Neural progenitor cell (in vitro differentiated cells): Measurements from ENCODE around the gene FAM110A. TPM values are rescaled to one million over a fixed set of nuclear protein-coding genes. Genes with fewer than 3 reads are reported as not detected.
A peak's percentile ranks its signal among the peaks of the same experiment; 100 is the strongest.

Experiments used
- DNase-seq: peaks from one replicate; pipeline ENCODE4 v3.0.0-alpha.2; 2016; ENCODE audit warnings: low spot score
- H2AFZ ChIP-seq: fragments of 200-600 bp; sonication (generic); replicated peaks from 2 replicates; pipeline ENCODE4 v1.6.1; 2016; ENCODE audit warnings: antibody characterized with exemption
- H3F3A ChIP-seq: fragments of 200-600 bp; sonication (generic); 2 replicates; pipeline ENCODE4 v1.6.1; 2016; ENCODE audit warnings: antibody characterized with exemption, low read depth
- H3K27ac ChIP-seq: fragments of 200-600 bp; sonication (generic); 2 replicates; pipeline ENCODE4 v1.5.1; 2016; ENCODE audit warnings: mild to moderate bottlenecking
- H3K27me3 ChIP-seq: fragments of 200-600 bp; sonication (generic); 2 replicates; pipeline ENCODE4 v1.6.1; 2016; ENCODE audit warnings: mild to moderate bottlenecking, moderate library complexity
- H3K36me3 ChIP-seq: fragments of 200-600 bp; sonication (generic); 2 replicates; pipeline ENCODE4 v1.5.1; 2016
- H3K4me1 ChIP-seq: fragments of 200-600 bp; sonication (generic); 2 replicates; pipeline ENCODE4 v1.6.1; 2016; ENCODE audit warnings: mixed run types
- H3K4me2 ChIP-seq: fragments of 200-600 bp; sonication (generic); 2 replicates; pipeline ENCODE4 v1.6.1; 2016
- H3K4me3 ChIP-seq: fragments of 200-600 bp; sonication (generic); 2 replicates; pipeline ENCODE4 v1.5.1; 2016
- H3K79me2 ChIP-seq: fragments of 200-600 bp; sonication (generic); 2 replicates; pipeline ENCODE4 v1.6.1; 2016; ENCODE audit warnings: low read depth
- H3K9ac ChIP-seq: fragments of 200-600 bp; sonication (generic); 2 replicates; pipeline ENCODE4 v1.6.1; 2016
- H3K9me3 ChIP-seq: fragments of 200-600 bp; sonication (generic); 2 replicates; pipeline ENCODE4 v1.5.1; 2016; ENCODE audit warnings: low read depth
- H4K20me1 ChIP-seq: fragments of 200-600 bp; sonication (generic); 2 replicates; pipeline ENCODE4 v1.6.1; 2016; ENCODE audit warnings: low read depth
- H3K27ac Mint-ChIP-seq: 3 replicates; pipeline ENCODE4 v1.8.0; 2021; ENCODE audit warnings: mixed read lengths
- H3K27me3 Mint-ChIP-seq: 2 replicates; pipeline ENCODE4 v1.8.0; 2022; ENCODE audit warnings: low read depth, mild to moderate bottlenecking, inconsistent platforms, moderate library complexity, mixed read lengths; ENCODE audit not compliant: insufficient read depth
- H3K36me3 Mint-ChIP-seq: 3 replicates; pipeline ENCODE4 v1.8.0; 2021; ENCODE audit warnings: mixed read lengths
- H3K4me1 Mint-ChIP-seq: 3 replicates; pipeline ENCODE4 v1.8.0; 2021; ENCODE audit warnings: mixed read lengths
- H3K4me3 Mint-ChIP-seq: 3 replicates; pipeline ENCODE4 v1.8.0; 2021; ENCODE audit warnings: mild to moderate bottlenecking, moderate library complexity, mixed read lengths
- H3K9me3 Mint-ChIP-seq: 3 replicates; pipeline ENCODE4 v1.8.0; 2020; ENCODE audit warnings: mixed read lengths
- CTCF ChIP-seq: fragments of 200-600 bp; sonication (generic); IDR thresholded peaks from 2 replicates; pipeline ENCODE4 v1.5.1; 2017; ENCODE audit warnings: antibody characterized with exemption, mild to moderate bottlenecking
- EZH2 ChIP-seq: fragments of 200-600 bp; sonication (generic); IDR thresholded peaks from 2 replicates; pipeline ENCODE4 v1.6.1; 2017; ENCODE audit warnings: antibody characterized with exemption, mild to moderate bottlenecking, moderate library complexity
- EZH2phosphoT487 ChIP-seq: fragments of 200-600 bp; sonication (generic); IDR thresholded peaks from 2 replicates; pipeline ENCODE4 v1.6.1; 2017; ENCODE audit warnings: antibody characterized with exemption
- total RNA-seq: library from RNA; depleted of rRNA; stranded (reverse); fragments of >200 nt; gene quantifications from 2 replicates; pipeline ENCODE4 v1.2.3, GENCODE V29; 2015; ENCODE audit warnings: low replicate concordance

Gene FAM110A
- total RNA-seq, 1 donor from 2014 or later: 2.9 TPM

- Histone ChIP-seq H3K4me1 (no peaks in the 10 kb centered on the region), H3K79me2 (no peaks in the 10 kb centered on the region), H3K9me3 (no peaks in the 10 kb centered on the region), H3K27ac (no peak overlapping the region), H3K4me2 (no peak overlapping the region), H3K27me3 (no peaks in the 10 kb centered on the region), H3K36me3 (no peaks in the 10 kb centered on the region), H3K9ac (no peak overlapping the region), H3K4me3 (no peak overlapping the region), H4K20me1 (no peaks in the 10 kb centered on the region), H2AFZ (no peak overlapping the region), H3F3A (no peaks in the 10 kb centered on the region)
- H3K27me3 Mint-ChIP-seq: peaks cover 13% of the 10 kb centered on the region
- no peak overlapping the region for H3K4me3 Mint-ChIP-seq
- no peak for DNase-seq
- peaks cover 5% of the 10 kb centered on the region for H3K4me1 Mint-ChIP-seq
- H3K9me3 Mint-ChIP-seq: peaks cover 6% of the 10 kb centered on the region
- no peaks in the 10 kb centered on the region for H3K36me3 Mint-ChIP-seq
- TF ChIP-seq EZH2phosphoT487: no peak
- TF ChIP-seq CTCF: no peak
- no peak for TF ChIP-seq EZH2
- no peak overlapping the region for H3K27ac Mint-ChIP-seq
Observed at GRCh38 chr20:813390-813789, 20.1 kb upstream of the FAM110A start.

GRCh38 chr20:815226-815625 lies 18.3 kb upstream of the FAM110A start:
- Histone ChIP-seq H2AFZ (no peak overlapping the region), H4K20me1 (no peaks in the 10 kb centered on the region), H3K4me1 (no peaks in the 10 kb centered on the region), H3K36me3 (no peaks in the 10 kb centered on the region), H3K9ac (no peak overlapping the region), H3F3A (no peaks in the 10 kb centered on the region), H3K27ac (no peak overlapping the region), H3K79me2 (no peaks in the 10 kb centered on the region), H3K27me3 (no peaks in the 10 kb centered on the region), H3K4me3 (no peak overlapping the region), H3K4me2 (no peak overlapping the region), H3K9me3 (no peaks in the 10 kb centered on the region)
- Mint-ChIP-seq H3K9me3 (no peaks in the 10 kb centered on the region), H3K4me1 (peaks cover 5% of the 10 kb centered on the region), H3K27me3 (peaks cover 20% of the 10 kb centered on the region), H3K4me3 (no peak overlapping the region), H3K27ac (no peak overlapping the region), H3K36me3 (no peaks in the 10 kb centered on the region)
- TF ChIP-seq EZH2 (no peak), CTCF (no peak), EZH2phosphoT487 (no peak)
- DNase-seq: no peak

- H3K27ac ChIP-seq: no peak overlapping the region
- Mint-ChIP-seq H3K9me3 (no peaks in the 10 kb centered on the region), H3K27ac (no peak overlapping the region), H3K4me3 (no peak overlapping the region), H3K27me3 (peaks cover 16% of the 10 kb centered on the region), H3K36me3 (no peaks in the 10 kb centered on the region), H3K4me1 (peaks cover 6% of the 10 kb centered on the region)
- H3K36me3 ChIP-seq: no peaks in the 10 kb centered on the region
- H3K9me3 ChIP-seq: no peaks in the 10 kb centered on the region
- H3K9ac ChIP-seq: no peak overlapping the region
- peak overlapping the region; percentile 17 for H2AFZ ChIP-seq
- H3K4me3 ChIP-seq: no peak overlapping the region
- no peaks in the 10 kb centered on the region for H3K4me1 ChIP-seq
- no peaks in the 10 kb centered on the region for H4K20me1 ChIP-seq
- H3K27me3 ChIP-seq: no peaks in the 10 kb centered on the region
- no peaks in the 10 kb centered on the region for H3F3A ChIP-seq
- peak; percentile 85 for DNase-seq
- no peaks in the 10 kb centered on the region for H3K79me2 ChIP-seq
- no peak overlapping the region for H3K4me2 ChIP-seq
- TF ChIP-seq EZH2phosphoT487: no peak
- TF ChIP-seq CTCF: peak; percentile 98
Observed at GRCh38 chr20:815914-816606, 17.5 kb upstream of the FAM110A start.
